ENCODE measurements around the gene HSF2. TPM values are rescaled to one million over a fixed set of nuclear protein-coding genes. Genes with fewer than 3 reads are reported as not detected.

Gene HSF2
- total and polyA plus RNA-seq, 2 of the 13 experiments (the other 11 are each of a cell fraction or from before 2014, with no cell fraction given) = 24.8 to 26.4 TPM

- TF ChIP-seq ATF2 (CRISPR knock-in tag; IDR thresholded peaks at IDR 0.05) (no peak), CEBPB (IDR thresholded peaks at IDR 0.05; ENCODE audit: borderline replicate concordance, low read depth, low read length) (no peak), ZNF331 (CRISPR knock-in tag; IDR thresholded peaks at IDR 0.05) (peak; percentile 18; the same call in 1 of the 2 replicates), HMG20A (CRISPR knock-in tag; IDR thresholded peaks at IDR 0.05; ENCODE audit: borderline replicate concordance) (no peak), ZNF646 (CRISPR knock-in tag; IDR thresholded peaks at IDR 0.05) (no peak; the same call in 1 of the 2 replicates), SNAPC5 (CRISPR knock-in tag; IDR thresholded peaks at IDR 0.05; ENCODE audit: borderline replicate concordance) (peak; percentile 60; the same call in 1 of the 2 replicates), EHMT2 (IDR thresholded peaks at IDR 0.05; ENCODE audit: borderline replicate concordance, low read depth, low read length) (no peak; the same call in 1 of the 2 replicates), ZNF34 (CRISPR knock-in tag; IDR thresholded peaks at IDR 0.05; ENCODE audit: borderline replicate concordance) (no peak), SPEN (CRISPR knock-in tag; IDR thresholded peaks at IDR 0.05; ENCODE audit: low read depth) (peak; percentile 80), ZFP62 (CRISPR knock-in tag; IDR thresholded peaks at IDR 0.05) (no peak), SRF (IDR thresholded peaks at IDR 0.05; ENCODE audit: low read depth, low read length) (0 out of 2 replicates have a peak, but pooled peaks have one; percentile 17), ZNF205 (CRISPR knock-in tag; IDR thresholded peaks at IDR 0.05) (no peak), HNRNPH1 (optimal IDR thresholded peaks at IDR 0.05; ENCODE audit: low read depth, low read length) (no peak), SNAPC4 (CRISPR knock-in tag; IDR thresholded peaks at IDR 0.05) (peak; percentile 67; the same call in 1 of the 2 replicates), ZNF451 (CRISPR knock-in tag; IDR thresholded peaks at IDR 0.05) (0 out of 2 replicates have a peak, but pooled peaks have one; percentile 54), SIX4 (CRISPR knock-in tag; IDR thresholded peaks at IDR 0.05) (0 out of 2 replicates have a peak, but pooled peaks have one; percentile 34)
Measured at GRCh38 chr6:122399348-122400120, at the start of gene HSF2 (continued).
